Measurements from ENCODE around the gene DCP1B. TPM values are rescaled to one million over a fixed set of nuclear protein-coding genes. Genes with fewer than 3 reads are reported as not detected.

DCP1B gene
- total and polyA plus RNA-seq, 2 donors from 2014 or later: 11.3 to 15.0 TPM

DNA sequence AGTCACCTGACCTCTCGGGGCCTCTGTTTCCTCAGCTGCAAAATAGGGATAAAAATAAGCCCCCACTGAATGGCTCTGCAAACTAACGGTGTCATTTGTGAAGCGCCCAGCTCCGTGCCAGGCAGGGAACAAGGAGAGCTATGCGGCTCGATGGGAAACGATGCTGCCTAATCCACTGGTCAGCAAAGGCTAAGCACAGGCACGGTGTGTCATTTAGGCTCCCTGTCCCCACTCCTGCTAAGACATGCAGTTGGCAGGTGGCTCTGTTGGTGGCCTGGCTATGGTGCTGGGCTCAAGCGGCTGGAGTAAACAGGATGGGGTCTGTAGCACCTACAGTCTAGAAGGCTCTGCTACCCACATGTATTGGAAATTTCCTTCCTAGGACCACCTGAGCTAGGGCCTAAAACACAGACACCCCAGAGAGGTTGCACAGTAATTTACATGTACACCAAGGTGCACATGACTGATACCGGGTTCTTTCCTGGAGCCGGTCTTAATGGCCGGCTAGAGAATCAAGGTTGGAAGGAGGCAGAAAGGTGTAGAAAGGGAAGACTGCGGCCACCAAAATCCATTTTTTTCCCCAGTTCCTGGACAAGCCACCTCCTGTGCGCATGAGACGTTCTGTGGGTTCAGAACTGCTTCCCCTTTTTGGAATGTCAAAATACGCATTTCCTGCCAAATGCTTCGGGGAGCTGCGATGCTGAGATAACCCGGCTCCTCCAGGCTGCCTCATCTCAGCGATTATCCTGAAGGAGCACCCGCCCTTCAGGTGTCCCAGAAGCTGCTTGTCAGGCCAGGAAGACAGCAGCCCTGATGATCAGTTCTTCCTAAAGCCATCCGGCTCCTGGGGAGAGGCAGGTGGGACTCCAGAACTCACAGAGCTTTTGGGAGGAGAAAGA, 86.8 kb downstream of the DCP1B start:
- no peaks in the 10 kb centered on the region for H3K27me3 ChIP-seq (ENCODE audit: control insufficient read depth, insufficient read depth, low read length)
- H3K4me1 ChIP-seq (ENCODE audit: control insufficient read depth in 2 of 3, insufficient read depth in 2 of 3, low read depth in 1 of 3, low read length in 3 of 3): no peaks in the 10 kb centered on the region
- intact Hi-C loops (cut with DNase I): no loop called here
- H3K9me3 ChIP-seq (ENCODE audit: control insufficient read depth in 2 of 3, insufficient read depth in 1 of 3, low read length in 3 of 3): no peaks in the 10 kb centered on the region
- no peak overlapping the region for H3K9ac ChIP-seq (ENCODE audit: low read length in 3 of 3)
- TF ChIP-seq, protein P1, sequence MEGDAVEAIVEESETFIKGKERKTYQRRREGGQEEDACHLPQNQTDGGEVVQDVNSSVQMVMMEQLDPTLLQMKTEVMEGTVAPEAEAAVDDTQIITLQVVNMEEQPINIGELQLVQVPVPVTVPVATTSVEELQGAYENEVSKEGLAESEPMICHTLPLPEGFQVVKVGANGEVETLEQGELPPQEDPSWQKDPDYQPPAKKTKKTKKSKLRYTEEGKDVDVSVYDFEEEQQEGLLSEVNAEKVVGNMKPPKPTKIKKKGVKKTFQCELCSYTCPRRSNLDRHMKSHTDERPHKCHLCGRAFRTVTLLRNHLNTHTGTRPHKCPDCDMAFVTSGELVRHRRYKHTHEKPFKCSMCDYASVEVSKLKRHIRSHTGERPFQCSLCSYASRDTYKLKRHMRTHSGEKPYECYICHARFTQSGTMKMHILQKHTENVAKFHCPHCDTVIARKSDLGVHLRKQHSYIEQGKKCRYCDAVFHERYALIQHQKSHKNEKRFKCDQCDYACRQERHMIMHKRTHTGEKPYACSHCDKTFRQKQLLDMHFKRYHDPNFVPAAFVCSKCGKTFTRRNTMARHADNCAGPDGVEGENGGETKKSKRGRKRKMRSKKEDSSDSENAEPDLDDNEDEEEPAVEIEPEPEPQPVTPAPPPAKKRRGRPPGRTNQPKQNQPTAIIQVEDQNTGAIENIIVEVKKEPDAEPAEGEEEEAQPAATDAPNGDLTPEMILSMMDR (IDR thresholded peaks at IDR 0.05; ENCODE audit: borderline replicate concordance, extremely low read depth, insufficient read depth): no peak
- no peak overlapping the region for H3K4me3 ChIP-seq (ENCODE audit: low read length in 3 of 3)
- no peak for FAIRE-seq
- peak in 1 of 5 donors; percentile 25 for DNase-seq
- no peaks in the 10 kb centered on the region for H3K36me3 ChIP-seq (ENCODE audit: control insufficient read depth in 2 of 3, insufficient read depth in 3 of 3, low read length in 3 of 3)
- no peak overlapping the region for H3K27ac ChIP-seq (ENCODE audit: low read depth in 2 of 2, low read length in 2 of 2)

DNA sequence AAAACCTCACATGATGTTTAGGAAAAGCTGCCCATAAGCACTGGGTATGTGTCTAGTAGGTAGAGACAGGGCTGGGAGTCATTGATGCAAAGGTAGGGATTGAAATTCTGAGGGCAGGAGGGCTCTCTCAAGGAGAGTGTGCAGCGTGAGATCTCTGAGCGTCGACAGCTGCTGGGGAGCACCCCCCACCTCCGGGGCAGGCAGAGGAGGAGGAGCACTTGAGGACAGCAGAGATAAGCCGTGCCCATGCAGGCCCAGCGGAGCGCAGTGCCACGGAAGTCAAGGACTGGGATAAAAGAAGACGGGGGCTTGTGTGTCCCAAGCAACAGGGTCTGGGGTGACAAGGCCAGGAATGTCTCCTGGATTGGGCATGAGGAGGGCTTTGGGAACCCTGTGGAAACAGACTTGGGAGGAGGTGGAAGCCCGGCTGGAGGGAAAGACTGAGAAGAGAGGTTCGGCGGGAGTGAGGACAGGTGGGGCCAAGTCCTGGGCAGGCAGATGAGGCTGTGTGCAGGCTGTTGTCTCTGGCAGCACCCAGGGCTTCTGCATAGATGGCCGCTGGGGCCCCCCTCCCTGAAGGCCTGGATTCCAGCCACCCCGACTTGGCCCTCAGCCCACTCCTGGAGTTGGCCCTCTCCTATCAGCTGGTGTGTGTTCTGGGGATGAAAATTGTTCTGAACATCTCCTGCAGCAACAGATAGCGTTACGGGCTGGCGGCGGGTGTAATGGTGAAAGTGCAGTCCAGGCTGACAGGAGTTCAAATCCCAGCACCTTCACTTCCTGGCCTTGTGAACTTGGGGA, 87.7 kb downstream of the DCP1B start:
- Histone ChIP-seq H3K36me3 (ENCODE audit: control insufficient read depth in 2 of 3, insufficient read depth in 3 of 3, low read length in 3 of 3) (no peaks in the 10 kb centered on the region), H3K9ac (ENCODE audit: low read length in 3 of 3) (no peak overlapping the region), H3K9me3 (ENCODE audit: control insufficient read depth in 2 of 3, insufficient read depth in 1 of 3, low read length in 3 of 3) (no peaks in the 10 kb centered on the region), H3K4me1 (ENCODE audit: control insufficient read depth in 2 of 3, insufficient read depth in 2 of 3, low read depth in 1 of 3, low read length in 3 of 3) (no peaks in the 10 kb centered on the region), H3K27me3 (ENCODE audit: control insufficient read depth, insufficient read depth, low read length) (no peaks in the 10 kb centered on the region), H3K27ac (ENCODE audit: low read depth in 2 of 2, low read length in 2 of 2) (no peak overlapping the region), H3K4me3 (ENCODE audit: low read length in 3 of 3) (no peak overlapping the region)
- FAIRE-seq (no peak), DNase-seq (peak in 1 of 5 donors; percentile 26)
- intact Hi-C loops (cut with DNase I): no loop called here
- TF ChIP-seq, protein P1 (IDR thresholded peaks at IDR 0.05; ENCODE audit: borderline replicate concordance, extremely low read depth, insufficient read depth): no peak

DNA sequence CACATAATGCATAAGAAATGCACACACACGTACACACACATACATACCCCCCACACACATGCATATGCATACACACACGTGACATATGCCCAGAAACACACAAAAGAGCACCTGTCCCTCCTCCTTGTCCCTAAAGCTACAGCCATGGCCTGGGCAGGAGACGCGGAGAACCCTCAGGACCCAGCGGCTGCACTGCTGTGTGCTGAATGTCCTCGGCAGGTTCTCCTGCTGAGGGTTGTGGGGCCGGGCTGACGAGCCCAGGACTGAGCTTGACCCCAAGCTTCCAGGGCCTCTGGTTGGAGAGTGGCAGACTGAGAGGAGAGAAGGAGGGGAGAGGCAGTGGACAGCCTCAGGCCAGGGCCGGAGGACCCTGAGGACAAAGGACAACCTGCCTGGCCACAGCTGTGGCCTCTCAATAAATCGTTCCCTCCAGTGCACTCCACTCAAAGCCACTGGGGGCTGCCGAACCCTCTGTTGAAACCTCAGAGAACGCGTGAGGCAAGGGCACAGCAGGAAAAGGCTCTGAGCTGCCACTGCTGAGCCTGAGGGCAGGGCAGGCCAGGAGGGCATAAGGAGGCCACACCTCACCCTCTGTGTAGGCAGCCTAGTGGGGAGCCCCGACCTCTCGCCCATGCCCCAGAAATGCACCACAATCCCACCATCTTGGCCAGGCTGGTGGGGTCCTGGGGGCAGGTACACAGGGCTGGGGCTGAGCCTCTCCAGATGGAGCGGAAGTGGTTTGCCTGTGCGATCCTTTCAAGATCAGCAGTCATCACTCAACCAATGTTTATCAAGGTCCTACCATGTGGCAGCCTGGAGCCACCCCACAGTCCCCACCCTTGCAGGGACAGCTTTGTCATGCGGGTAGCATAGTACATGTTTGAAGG, 88.9 kb downstream of the DCP1B start:
- no peaks in the 10 kb centered on the region for H3K36me3 ChIP-seq (ENCODE audit: control insufficient read depth in 2 of 3, insufficient read depth in 3 of 3, low read length in 3 of 3)
- FAIRE-seq (no peak), DNase-seq (peak in 2 of 5 donors; percentile 6 to 26)
- H3K4me3 ChIP-seq (ENCODE audit: low read length in 3 of 3): no peak overlapping the region
- intact Hi-C loops (cut with DNase I): no loop called here
- TF ChIP-seq, protein P1 (IDR thresholded peaks at IDR 0.05; ENCODE audit: borderline replicate concordance, extremely low read depth, insufficient read depth): no peak
- H3K27me3 ChIP-seq (ENCODE audit: control insufficient read depth, insufficient read depth, low read length): no peaks in the 10 kb centered on the region
- H3K9me3 ChIP-seq (ENCODE audit: control insufficient read depth in 2 of 3, insufficient read depth in 1 of 3, low read length in 3 of 3): no peaks in the 10 kb centered on the region
- no peak overlapping the region for H3K27ac ChIP-seq (ENCODE audit: low read depth in 2 of 2, low read length in 2 of 2)
- H3K4me1 ChIP-seq (ENCODE audit: control insufficient read depth in 2 of 3, insufficient read depth in 2 of 3, low read depth in 1 of 3, low read length in 3 of 3): no peaks in the 10 kb centered on the region
- H3K9ac ChIP-seq (ENCODE audit: low read length in 3 of 3): no peak overlapping the region
